GM13977 (cell line): Measurements from ENCODE around the gene MT1G.
"Not testable (repeated sequence)": the region's sequence is repeated elsewhere in the genome, so short reads cannot be mapped to it uniquely, and the experiment has no call there.

Source experiments
- DNase-seq: peaks from one replicate; pipeline ENCODE4 v3.0.0; 2012; ENCODE audit warnings: low spot score
- CTCF ChIP-seq: IDR thresholded peaks from 2 replicates; pipeline ENCODE4 v1.5.1; 2012; ENCODE audit warnings: mild to moderate bottlenecking, control low read depth; ENCODE audit not compliant: insufficient read depth; ENCODE audit errors: extremely low read depth, missing control alignments
- in situ Hi-C: fragments of 300-500 bp; cut with MboI; formaldehyde crosslinking; loops from one replicate; pipeline ENCODE4 v1.12.0; 2022; ENCODE audit warnings: low sequenced_read_pairs, low pct_unique_long_range_greater_than_20kb, mixed read lengths, inconsistent platforms; ENCODE audit not compliant: unreplicated experiment

The MT1G gene

GRCh38 chr16:56623637-56624036 lies 44.2 kb downstream of the MT1G start:
- no peak for DNase-seq
- in situ Hi-C loops: no loop called here
- TF ChIP-seq CTCF: no peak

- DNase-seq: not testable (repeated sequence)
Observed at GRCh38 chr16:56623184-56623583, 44.7 kb downstream of the MT1G start.

GRCh38 chr16:56621665-56622445 lies 46.0 kb downstream of the MT1G start:
- DNase-seq, in situ Hi-C loops: not testable (repeated sequence)

More at GRCh38 chr16:56623184-56623583, 44.7 kb downstream of the MT1G start:
- in situ Hi-C loops: not testable (repeated sequence)

GRCh38 chr16:56620339-56620897 lies 47.4 kb downstream of the MT1G start:
- DNase-seq: no peak
- in situ Hi-C loops: no loop called here
- no peak for TF ChIP-seq CTCF

- no peak for TF ChIP-seq CTCF
- DNase-seq: no peak
- in situ Hi-C loops: no loop called here
Observed at GRCh38 chr16:56618138-56618537, 49.7 kb downstream of the MT1G start.

GRCh38 chr16:56617212-56618085 lies 50.4 kb downstream of the MT1G start:
- no peak for DNase-seq
- no peak for TF ChIP-seq CTCF
- in situ Hi-C loops: no loop called here
